GM10847 (cell line): ENCODE data around the gene CABP2.

Source experiments
- POLR2A ChIP-seq: IDR thresholded peaks from 2 replicates; pipeline ENCODE4 v1.6.1; 2011; ENCODE audit not compliant: insufficient read length; ENCODE audit errors: extremely low read depth

Gene CABP2

DNA sequence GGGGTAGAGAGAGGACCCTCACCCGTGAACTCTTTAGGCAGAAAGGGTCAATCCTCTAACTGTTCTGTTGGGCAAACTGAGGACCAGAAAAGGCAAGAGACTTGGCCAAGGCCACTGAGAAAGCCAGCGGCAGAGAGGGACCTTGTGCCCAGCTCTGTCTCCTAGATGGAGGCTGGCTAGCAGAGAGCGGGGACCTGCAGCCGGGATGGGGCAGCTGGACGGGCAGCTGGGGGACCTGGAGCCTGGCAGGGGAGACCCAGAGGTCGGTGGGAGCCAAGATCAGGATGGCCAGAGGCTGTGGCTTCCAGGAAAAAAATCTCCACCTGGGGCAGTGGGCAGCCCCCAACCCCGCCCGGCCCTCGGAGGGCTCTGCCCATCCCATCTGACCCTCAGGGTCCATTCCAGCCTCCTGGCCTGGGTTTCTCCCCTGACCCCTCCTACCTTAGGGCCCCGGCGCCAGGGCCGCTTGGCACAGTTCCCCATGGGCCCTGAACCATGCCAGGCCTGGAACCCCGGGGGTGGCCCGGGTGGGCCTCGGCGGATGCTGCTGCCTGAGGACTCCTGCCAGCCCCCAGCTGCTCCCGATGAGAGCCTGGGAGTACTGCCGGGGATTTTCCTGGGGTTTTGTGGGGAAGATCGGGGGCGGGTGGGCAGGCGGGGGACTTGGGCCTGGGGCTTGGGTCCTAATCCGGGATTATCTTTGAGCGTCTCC lies at the start of gene CABP2:
Gene CABP2, minus strand, starts transcription at position 603 of the 712 bp plus-strand sequence. Its CDS starts 120 bp downstream, at position 483.
- TF ChIP-seq POLR2A, result no peak

DNA sequence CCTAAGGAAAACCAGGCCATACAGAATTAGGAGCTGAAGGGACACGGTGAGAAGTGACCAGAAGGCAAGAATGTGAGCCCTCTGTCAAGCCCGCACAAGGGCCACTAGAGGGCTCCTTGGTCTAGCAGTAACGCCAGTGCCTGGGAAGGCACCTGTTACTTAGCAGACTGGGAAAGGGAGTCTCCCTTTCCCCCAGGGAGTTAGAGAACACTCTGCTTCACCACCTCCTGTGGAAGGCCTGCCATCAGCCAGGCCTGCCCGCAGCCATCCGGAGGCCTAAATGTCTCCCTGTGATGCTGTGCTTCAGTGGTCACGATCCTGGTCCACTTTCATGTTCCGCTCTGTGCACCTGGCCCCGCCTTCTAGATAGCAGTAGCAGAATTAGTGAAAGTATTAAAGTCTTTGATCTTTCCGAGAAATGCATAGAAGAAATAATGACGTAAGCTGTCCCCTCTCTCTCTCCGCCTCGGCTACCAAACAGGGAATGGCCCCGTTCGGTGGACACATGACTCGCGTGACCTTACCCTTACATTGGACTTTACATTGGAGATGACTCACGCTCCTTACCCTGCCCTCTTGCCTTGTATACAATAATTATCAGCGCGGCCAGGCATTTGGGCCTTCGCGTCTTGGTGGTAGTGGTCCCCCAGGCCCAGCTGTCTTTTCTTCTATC lies 49.6 kb upstream of the CABP2 start:
- TF ChIP-seq POLR2A, result no peak

DNA sequence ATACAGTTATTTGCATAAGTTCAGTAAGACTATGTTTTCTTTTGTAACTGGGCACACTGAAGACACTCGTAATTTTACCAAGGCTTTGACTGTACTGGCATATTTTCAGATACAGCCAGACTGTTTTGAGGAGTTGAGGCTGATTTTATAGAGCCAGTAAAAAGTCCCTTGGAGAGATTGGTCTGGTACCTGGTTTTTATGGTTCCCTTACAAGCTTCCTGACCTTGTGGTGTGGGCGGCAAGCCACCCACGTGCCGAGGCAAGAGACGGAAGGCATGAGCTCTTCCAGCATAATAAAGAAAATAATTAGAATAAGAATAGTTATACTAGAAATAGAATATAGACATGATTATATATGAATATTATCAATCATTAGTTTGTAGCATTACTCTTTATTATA lies 49.1 kb upstream of the CABP2 start:
- TF ChIP-seq POLR2A, result no peak

GRCh38 chr11:67571443-67571842 lies 48.2 kb upstream of the CABP2 start:
- no peak for TF ChIP-seq POLR2A

DNA sequence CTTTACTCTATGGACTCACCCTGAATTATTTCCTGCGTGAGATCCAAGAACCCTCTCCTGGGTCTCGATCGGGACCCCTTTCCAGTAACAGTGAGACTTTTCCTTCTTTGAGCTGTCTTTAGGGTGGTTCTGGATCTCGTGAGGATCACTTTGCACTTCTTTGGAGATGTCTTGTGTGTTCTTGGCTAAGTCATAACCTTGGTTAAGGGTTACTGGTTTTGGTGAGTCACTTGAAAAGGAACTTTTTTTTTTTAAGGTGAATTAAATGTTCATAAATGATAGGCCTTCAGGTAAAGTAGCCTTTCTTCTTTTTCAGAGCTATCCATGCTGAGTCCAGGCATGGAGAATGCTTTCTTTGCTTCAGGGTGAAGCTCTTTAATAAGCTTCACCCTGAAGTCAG lies 41.0 kb upstream of the CABP2 start:
- no peak for TF ChIP-seq POLR2A

DNA sequence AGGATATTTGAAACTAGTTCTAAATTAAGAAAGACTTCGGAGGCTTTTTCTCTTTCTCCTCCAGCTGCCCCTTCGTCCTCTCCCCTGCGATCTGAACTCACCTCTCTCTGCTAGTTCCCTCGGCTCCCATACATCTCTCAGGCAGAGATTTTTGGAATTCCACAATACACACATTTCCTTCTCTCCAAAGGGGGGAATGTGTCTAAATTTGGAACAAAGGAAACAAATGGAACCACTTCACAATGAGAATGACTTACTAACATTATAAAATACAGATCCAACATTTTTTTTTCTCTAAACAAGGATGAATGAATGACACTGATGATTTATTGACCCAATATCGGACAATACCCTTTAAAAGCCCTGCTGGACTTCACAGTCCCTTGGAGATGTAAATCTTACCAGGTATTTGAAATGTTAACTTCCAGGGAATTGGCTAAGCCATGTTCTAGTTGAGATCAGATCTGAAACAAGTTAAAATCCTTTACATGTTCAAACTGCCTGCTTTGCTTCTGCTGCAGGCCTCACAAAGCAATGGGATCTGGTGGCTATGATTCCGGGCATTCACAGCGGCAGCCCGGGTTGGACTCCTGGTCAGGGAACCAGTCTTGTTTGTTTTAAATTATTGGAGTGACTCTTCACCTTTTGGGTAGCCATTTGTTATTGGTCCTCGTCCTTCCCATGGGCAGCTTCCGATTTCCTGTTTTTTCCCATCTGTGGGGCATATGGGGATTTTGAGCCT lies 39.9 kb upstream of the CABP2 start:
- TF ChIP-seq POLR2A, result no peak

DNA sequence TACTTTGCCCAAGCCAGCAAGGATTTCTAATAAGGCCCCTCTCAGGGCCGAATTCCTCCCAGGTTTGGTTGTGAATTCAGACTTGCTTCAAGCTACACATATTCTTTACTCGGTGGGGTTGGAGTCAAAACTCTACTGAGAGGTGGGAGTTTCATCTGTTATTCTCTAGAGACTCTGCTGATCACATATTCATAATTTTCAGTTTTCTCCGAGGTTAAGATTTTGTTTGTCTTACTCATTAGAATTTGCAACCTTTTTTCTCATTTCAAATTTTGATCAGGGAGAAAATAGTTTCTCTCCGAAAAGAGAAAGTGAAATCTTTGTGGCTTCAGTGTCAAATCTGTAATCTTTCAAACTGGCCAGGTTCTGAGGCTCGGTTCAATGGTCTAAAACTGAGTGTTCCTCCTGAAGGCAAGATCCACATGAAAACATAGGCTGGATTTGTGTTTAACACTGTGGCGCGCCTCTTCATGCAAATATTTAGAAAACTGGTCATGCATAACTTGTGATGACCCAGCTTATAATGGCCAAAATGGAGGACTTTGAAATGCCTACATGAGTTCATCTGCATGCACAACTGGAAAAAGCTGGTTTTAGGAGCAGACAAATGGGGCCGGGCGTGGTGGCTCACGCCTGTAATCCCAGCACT lies 38.8 kb upstream of the CABP2 start:
- TF ChIP-seq POLR2A, result no peak

GRCh38 chr11:67558084-67558772 lies 35.0 kb upstream of the CABP2 start:
- TF ChIP-seq POLR2A, result no peak

GRCh38 chr11:67556244-67556643 lies 33.0 kb upstream of the CABP2 start:
- no peak for TF ChIP-seq POLR2A

- TF ChIP-seq POLR2A, result no peak
Measured at GRCh38 chr11:67551127-67551526, 27.9 kb upstream of the CABP2 start.

DNA sequence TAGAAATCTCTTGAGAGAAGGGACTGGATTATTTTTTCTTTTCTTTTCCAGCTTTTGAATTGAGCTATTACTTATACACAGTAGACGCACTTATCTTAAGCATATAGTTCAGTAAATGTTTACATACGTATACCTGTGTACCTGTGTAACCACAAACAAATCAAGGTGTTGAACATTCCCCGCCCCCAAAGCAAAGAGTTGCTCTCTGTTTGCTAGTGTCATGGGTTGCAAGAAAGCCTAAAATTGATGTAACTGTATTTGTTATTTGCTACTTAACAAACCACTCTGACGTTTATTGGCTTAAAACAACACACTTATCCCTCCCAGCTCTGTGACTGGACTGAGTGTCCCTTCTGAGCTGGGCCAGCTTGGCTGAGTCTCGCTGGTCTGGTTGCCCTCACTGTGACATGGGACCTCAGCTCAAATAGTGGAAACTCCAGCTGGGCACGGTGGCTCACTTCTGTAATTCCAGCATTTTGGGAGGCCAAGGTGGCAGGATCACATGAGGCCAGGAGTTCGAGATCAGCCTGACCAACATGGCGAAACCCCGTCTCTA lies 25.4 kb upstream of the CABP2 start:
- TF ChIP-seq POLR2A, result no peak

DNA sequence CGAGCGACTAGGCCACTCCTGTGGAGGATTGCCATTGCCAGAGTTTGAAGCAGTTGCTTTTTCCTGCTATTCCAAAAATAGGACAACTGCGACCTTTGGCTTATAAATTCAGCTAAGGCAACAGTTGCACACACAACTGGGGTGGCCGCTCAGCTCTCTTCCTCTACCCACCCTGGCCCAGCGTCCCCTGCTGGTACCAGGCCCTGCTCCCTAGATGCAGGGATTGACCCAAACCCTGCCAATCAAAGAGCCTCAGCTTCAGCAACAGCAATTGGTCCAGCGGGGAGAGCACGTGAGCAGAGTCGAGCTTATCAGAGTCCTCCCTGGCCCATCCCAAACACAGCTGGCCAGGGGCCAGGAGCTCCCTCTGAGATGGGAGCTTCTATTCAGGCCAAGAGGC lies 22.0 kb upstream of the CABP2 start:
- no peak for TF ChIP-seq POLR2A

DNA sequence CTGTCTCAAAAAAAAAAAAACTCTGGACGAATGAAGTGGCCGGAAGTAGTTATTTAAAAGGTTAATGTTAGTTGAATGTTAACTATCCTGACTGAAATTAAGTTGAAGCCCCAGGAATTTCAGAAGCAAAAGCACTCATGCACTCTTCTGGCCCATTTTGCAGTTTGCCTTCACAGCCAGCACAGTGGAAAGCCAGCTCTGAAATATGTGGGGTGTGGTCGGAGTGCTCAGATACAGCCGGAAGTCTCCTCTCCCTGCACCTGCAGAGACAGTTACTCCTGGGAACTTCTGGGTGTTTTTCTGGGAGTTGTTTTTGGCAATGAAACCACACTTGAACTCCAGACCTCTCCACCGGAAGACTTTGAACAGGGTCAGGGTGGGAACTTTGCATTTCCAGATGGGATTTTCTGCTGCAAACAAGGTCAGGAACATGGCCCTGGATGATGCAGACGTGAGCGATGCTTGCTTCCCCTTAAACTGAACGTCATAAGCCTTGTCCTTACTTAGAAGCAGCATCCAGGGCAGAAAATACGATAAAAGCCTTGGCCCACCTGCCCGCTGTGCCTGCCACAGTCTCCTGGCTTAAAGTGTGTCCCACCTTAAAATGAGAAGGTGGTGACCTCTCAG lies 21.5 kb upstream of the CABP2 start:
- no peak for TF ChIP-seq POLR2A

- no peak for TF ChIP-seq POLR2A
Measured at GRCh38 chr11:67543585-67543984, 20.3 kb upstream of the CABP2 start.
